ENCODE data around the gene LAMB3. TPM values are rescaled to one million over a fixed set of nuclear protein-coding genes. Genes with fewer than 3 reads are reported as not detected.

The LAMB3 gene
- polyA plus RNA-seq, 1 donor (not counting 4 experiments of a cell fraction or from before 2014, with no cell fraction given): 659 TPM

- Histone ChIP-seq H3K4me2 (ENCODE audit: control insufficient read depth, extremely low read depth, insufficient read depth, low read depth, low read length) (no peak overlapping the region), H3K9me1 (ENCODE audit: control insufficient read depth, extremely low read depth, insufficient read depth, low read length) (no peaks in the 10 kb centered on the region), H3K9ac (ENCODE audit: control insufficient read depth, extremely low read depth, insufficient read depth, low read length) (peak overlapping the region; percentile 4), H3K4me1 (ENCODE audit: control insufficient read depth, extremely low read depth, insufficient read depth, low read length) (peaks cover 39% of the 10 kb centered on the region), H2AFZ (ENCODE audit: control insufficient read depth, low read length) (no peak overlapping the region), H3K4me3 (ENCODE audit: control insufficient read depth in 2 of 3, extremely low read depth in 1 of 3, insufficient read depth in 2 of 3, low read depth in 1 of 3, low read length in 3 of 3) (no peak overlapping the region), H3K27me3 (ENCODE audit: control insufficient read depth, extremely low read depth, insufficient read depth, low read length) (no peaks in the 10 kb centered on the region), H3K79me2 (ENCODE audit: control insufficient read depth, insufficient read depth, low read length) (peaks cover 72% of the 10 kb centered on the region), H3K9me3 (ENCODE audit: control insufficient read depth, low read depth, low read length) (no peaks in the 10 kb centered on the region), H3K27ac (ENCODE audit: control insufficient read depth, insufficient read depth, low read length) (peak overlapping the region; percentile 27), H3K36me3 (ENCODE audit: control insufficient read depth in 2 of 2, extremely low read depth in 1 of 2, insufficient read depth in 2 of 2, low read length in 2 of 2) (peaks cover 46 to 80% of the 10 kb centered on the region in 2 experiments), H4K20me1 (ENCODE audit: control insufficient read depth, extremely low read depth, insufficient read depth, low read length) (peaks cover 73% of the 10 kb centered on the region)
- dilution Hi-C loops (cut with MboI; ENCODE audit: extremely low pct_ligation_motif_present, low sequenced_read_pairs): no loop called here
- no peak for TF ChIP-seq CTCF (optimal IDR thresholded peaks at IDR 0.05 in 1 of 3, IDR thresholded peaks at IDR 0.05 in 1 of 3, conservative IDR thresholded peaks at IDR 0.05 in 1 of 3; ENCODE audit: extremely low read depth in 1 of 3, insufficient read depth in 2 of 3, low read length in 3 of 3)
- no peak for TF ChIP-seq EZH2 (IDR thresholded peaks at IDR 0.05; ENCODE audit: low read length)
- FAIRE-seq (peak; percentile 26), DNase-seq (ENCODE audit: low read depth, low spot score) (peak; percentile 40)
These were observed 8.8 kb downstream of the LAMB3 start for GRCh38 chr1:209643285-209644020.

DNA sequence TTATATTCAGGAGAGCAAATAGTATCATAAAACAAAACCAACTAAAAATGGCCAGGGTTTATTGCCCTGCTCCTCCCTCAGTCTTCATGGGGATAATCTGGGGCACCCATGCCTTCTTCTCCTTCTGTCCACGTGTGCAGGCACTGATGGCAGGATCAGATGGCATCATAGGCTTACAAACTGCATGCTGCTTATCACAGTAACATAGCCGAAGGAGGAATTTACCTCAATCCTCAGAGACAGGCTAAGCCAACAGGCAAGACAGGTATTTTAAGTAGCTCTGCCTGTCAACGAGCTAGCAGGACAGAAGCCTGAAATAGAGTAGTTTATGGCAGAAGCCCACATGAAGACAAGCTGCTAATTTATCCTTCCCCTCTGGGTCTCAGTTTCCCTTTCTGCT is 9.4 kb downstream of the LAMB3 start:
- Histone ChIP-seq H3K36me3 (ENCODE audit: control insufficient read depth in 2 of 2, extremely low read depth in 1 of 2, insufficient read depth in 2 of 2, low read length in 2 of 2) (peaks cover 48 to 80% of the 10 kb centered on the region in 2 experiments), H3K9ac (ENCODE audit: control insufficient read depth, extremely low read depth, insufficient read depth, low read length) (no peak overlapping the region), H3K27ac (ENCODE audit: control insufficient read depth, insufficient read depth, low read length) (no peak overlapping the region), H2AFZ (ENCODE audit: control insufficient read depth, low read length) (no peak overlapping the region), H3K4me1 (ENCODE audit: control insufficient read depth, extremely low read depth, insufficient read depth, low read length) (peaks cover 32% of the 10 kb centered on the region), H3K27me3 (ENCODE audit: control insufficient read depth, extremely low read depth, insufficient read depth, low read length) (no peaks in the 10 kb centered on the region), H3K4me3 (ENCODE audit: control insufficient read depth in 2 of 3, extremely low read depth in 1 of 3, insufficient read depth in 2 of 3, low read depth in 1 of 3, low read length in 3 of 3) (no peak overlapping the region), H3K79me2 (ENCODE audit: control insufficient read depth, insufficient read depth, low read length) (peaks cover 72% of the 10 kb centered on the region), H3K9me3 (ENCODE audit: control insufficient read depth, low read depth, low read length) (no peaks in the 10 kb centered on the region), H4K20me1 (ENCODE audit: control insufficient read depth, extremely low read depth, insufficient read depth, low read length) (peaks cover 73% of the 10 kb centered on the region), H3K9me1 (ENCODE audit: control insufficient read depth, extremely low read depth, insufficient read depth, low read length) (no peaks in the 10 kb centered on the region), H3K4me2 (ENCODE audit: control insufficient read depth, extremely low read depth, insufficient read depth, low read depth, low read length) (no peak overlapping the region)
- DNase-seq (ENCODE audit: low read depth, low spot score): peak; percentile 55
- peak; percentile 67 for FAIRE-seq
- TF ChIP-seq CTCF (optimal IDR thresholded peaks at IDR 0.05 in 1 of 3, IDR thresholded peaks at IDR 0.05 in 1 of 3, conservative IDR thresholded peaks at IDR 0.05 in 1 of 3; ENCODE audit: extremely low read depth in 1 of 3, insufficient read depth in 2 of 3, low read length in 3 of 3): no peak
- TF ChIP-seq EZH2 (IDR thresholded peaks at IDR 0.05; ENCODE audit: low read length): no peak
- dilution Hi-C loops (cut with MboI; ENCODE audit: extremely low pct_ligation_motif_present, low sequenced_read_pairs): no loop called here

Measured in keratinocyte (primary cell).